ACC112 (cell line): ENCODE measurements around the gene GCG.

Source experiments
- H2AFZ ChIP-seq: fragments of 200-600 bp; sonication (generic); one replicate; pipeline ENCODE4 v1.6.0; 2017; ENCODE audit warnings: antibody characterized with exemption, low read length; ENCODE audit not compliant: unreplicated experiment
- H3K27ac ChIP-seq: fragments of 200-600 bp; sonication (generic); 2 replicates; pipeline ENCODE4 v1.5.1; 2014; ENCODE audit warnings: low read depth, mild to moderate bottlenecking, antibody characterized with exemption, low read length, moderate library complexity
- H3K27me3 ChIP-seq: fragments of 200-600 bp; sonication (generic); 2 replicates; pipeline ENCODE4 v1.6.1; 2014; ENCODE audit warnings: mild to moderate bottlenecking, antibody characterized with exemption, low read length, moderate library complexity, mixed read lengths; ENCODE audit not compliant: insufficient read depth
- H3K36me3 ChIP-seq: fragments of 200-600 bp; sonication (generic); 2 replicates; pipeline ENCODE4 v1.6.1; 2016; ENCODE audit warnings: mild to moderate bottlenecking, antibody characterized with exemption, low read length, moderate library complexity, mixed read lengths; ENCODE audit not compliant: insufficient read depth
- H3K4me1 ChIP-seq: fragments of 200-600 bp; sonication (generic); one replicate; pipeline ENCODE4 v1.6.1; 2016; ENCODE audit warnings: low read length, mixed read lengths; ENCODE audit not compliant: insufficient read depth, unreplicated experiment, control insufficient read depth
- H3K4me3 ChIP-seq: fragments of 200-600 bp; sonication (generic); 2 replicates; pipeline ENCODE4 v1.5.1; 2014; ENCODE audit warnings: mild to moderate bottlenecking, low read depth, low read length
- H3K79me2 ChIP-seq: fragments of 200-600 bp; sonication (generic); one replicate; pipeline ENCODE4 v1.6.0; 2016; ENCODE audit warnings: low read length; ENCODE audit not compliant: control insufficient read depth, unreplicated experiment, insufficient read depth

Gene GCG

DNA sequence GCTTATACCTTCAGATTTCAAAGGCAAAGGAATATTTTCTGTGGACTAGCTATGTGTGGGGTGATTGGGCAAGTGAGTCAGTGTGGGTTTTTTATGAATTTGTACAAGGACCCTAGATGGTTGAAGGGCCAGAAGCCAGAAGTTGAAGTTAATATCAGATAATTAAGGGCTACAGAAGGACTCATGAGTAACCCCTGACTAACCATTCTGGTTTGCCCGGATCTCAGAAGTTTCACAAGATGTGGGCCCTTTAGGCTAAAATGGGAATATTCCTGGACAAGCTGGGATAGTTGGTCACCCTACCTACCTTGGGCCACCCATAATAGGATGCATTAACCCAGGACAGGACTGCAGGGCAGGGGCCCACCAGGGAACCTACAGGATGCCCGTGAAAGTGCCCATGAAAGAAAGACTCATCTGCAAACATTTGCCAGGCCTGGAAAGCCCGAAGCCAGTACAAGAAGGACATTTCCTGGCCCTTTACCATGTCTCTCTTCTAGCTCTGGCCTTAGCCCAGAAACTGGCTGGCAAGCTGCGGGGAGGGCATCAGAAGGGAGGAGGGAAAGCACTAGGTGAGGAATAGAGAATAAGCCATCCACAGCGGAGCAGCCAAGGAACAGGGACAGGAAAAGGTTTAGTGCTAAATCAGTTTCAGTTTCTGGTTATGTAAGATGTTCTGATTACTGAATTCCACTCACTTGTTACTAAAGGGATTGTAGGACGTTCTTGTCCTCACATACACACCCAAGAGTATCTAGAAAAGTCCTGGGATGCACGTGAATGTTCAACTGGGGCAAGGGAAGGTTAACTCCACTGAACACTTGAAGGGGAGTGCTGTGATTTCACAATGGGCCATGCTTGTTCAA lies 33.6 kb downstream of the GCG start:
- peak overlapping the region; percentile 91 for H3K27ac ChIP-seq

DNA sequence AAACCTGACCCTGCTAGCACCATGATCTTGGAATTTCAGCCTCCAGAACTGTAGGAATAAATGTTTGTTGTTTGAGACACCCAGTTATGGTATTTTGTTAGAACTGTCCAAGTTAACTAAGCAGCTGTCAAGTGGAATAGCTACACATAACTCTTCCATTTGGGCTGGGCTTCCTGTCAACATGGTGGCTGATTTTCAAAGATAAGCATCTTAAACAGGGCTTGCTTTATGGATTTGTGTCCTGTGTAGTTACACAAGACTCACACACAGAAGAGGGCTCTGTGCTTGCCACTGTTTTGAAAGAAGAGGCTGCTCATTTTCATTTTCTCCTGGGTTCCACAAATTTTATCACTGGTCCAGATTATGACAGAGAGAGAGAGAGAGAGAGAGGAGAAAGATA lies 35.7 kb downstream of the GCG start:
- H3K4me3 ChIP-seq: no peak overlapping the region
- no peak overlapping the region for H3K27ac ChIP-seq
- H3K36me3 ChIP-seq: 0 out of 2 replicates have a peak, but pooled peaks cover 9% of the 10 kb centered on the region
- H3K79me2 ChIP-seq: no peaks in the 10 kb centered on the region
- H3K27me3 ChIP-seq: no peaks in the 10 kb centered on the region
- H3K4me1 ChIP-seq: peaks cover 55% of the 10 kb centered on the region
- no peak overlapping the region for H2AFZ ChIP-seq

More for the DNA sequence above, 33.6 kb downstream of the GCG start:
- Histone ChIP-seq H2AFZ (peak overlapping the region; percentile 82), H3K36me3 (0 out of 2 replicates have a peak, but pooled peaks cover 9% of the 10 kb centered on the region), H3K27me3 (no peaks in the 10 kb centered on the region), H3K79me2 (no peaks in the 10 kb centered on the region), H3K4me3 (peak overlapping the region; percentile 41; the same call in 1 of the 2 replicates), H3K4me1 (peaks cover 40% of the 10 kb centered on the region)

DNA sequence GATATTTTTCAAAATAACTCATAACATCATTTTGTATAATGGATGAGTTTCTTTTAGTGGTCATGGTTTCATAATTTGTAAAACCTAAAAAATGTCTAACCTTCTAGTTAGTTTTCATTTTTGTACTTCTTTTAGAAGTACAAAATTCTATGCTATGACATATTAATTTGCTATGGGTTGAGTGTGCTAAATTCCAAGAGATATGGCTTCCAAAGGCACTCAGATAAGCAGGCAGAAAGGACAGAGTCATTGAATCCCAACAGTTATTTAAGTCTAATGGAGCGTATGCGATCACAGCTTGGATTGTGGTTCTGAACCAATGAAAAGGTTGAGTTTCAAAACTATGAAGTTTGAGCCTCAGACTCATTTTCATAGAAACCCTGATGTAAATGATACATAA lies 37.0 kb downstream of the GCG start:
- H3K36me3 ChIP-seq: 0 out of 2 replicates have a peak, but pooled peaks cover 9% of the 10 kb centered on the region
- H2AFZ ChIP-seq: no peak overlapping the region
- no peaks in the 10 kb centered on the region for H3K27me3 ChIP-seq
- H3K4me1 ChIP-seq: peaks cover 55% of the 10 kb centered on the region
- no peaks in the 10 kb centered on the region for H3K79me2 ChIP-seq
- no peak overlapping the region for H3K4me3 ChIP-seq
- peak overlapping the region; percentile 24; the same call in 1 of the 2 replicates for H3K27ac ChIP-seq

DNA sequence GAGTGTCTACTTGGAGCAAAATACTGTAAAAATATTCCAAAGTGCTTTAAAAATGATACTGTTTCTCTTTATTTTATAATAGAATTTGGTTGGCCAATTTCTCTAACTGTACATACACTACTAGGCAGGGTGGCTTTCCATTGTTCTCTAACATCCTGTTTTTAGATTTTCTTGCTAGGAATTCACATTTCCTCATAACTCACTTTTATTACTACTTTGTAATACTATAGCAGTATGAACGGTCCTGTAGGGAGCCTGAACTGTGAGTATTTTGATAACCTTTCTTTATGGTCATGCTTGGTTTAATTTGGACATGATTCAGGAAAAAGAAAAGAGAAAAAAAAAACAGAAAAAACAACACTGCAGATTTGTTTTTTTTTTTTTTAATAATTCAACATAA lies 37.8 kb downstream of the GCG start:
- no peak overlapping the region for H2AFZ ChIP-seq
- 0 out of 2 replicates have a peak, but pooled peaks cover 9% of the 10 kb centered on the region for H3K36me3 ChIP-seq
- H3K27ac ChIP-seq: peak overlapping the region; percentile 73
- H3K27me3 ChIP-seq: no peaks in the 10 kb centered on the region
- H3K4me3 ChIP-seq: no peak overlapping the region
- H3K4me1 ChIP-seq: peaks cover 52% of the 10 kb centered on the region
- no peaks in the 10 kb centered on the region for H3K79me2 ChIP-seq

DNA sequence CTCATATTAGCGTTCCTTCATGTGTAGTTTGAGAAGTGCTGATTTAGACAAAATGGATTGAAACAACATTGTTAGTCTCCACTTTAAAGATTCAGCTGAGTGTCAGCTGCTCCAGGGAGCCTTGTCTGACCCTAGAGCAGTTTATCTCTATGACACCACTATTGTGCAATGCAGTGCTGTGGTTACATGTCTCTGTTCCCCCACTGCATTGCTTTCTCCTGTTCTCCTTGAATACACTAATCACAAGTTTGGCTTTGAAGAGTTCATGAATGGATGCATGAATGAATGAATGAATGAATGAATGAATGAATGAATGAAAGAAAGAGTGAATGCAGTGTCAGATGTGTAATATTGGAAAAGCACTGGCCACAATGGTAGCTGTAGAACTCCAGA lies 38.3 kb downstream of the GCG start:
- Histone ChIP-seq H3K79me2 (no peaks in the 10 kb centered on the region), H2AFZ (no peak overlapping the region), H3K4me3 (peak overlapping the region; percentile 40; the same call in 1 of the 2 replicates), H3K36me3 (0 out of 2 replicates have a peak, but pooled peaks cover 9% of the 10 kb centered on the region), H3K27me3 (no peaks in the 10 kb centered on the region), H3K27ac (peak overlapping the region; percentile 73), H3K4me1 (peaks cover 48% of the 10 kb centered on the region)

DNA sequence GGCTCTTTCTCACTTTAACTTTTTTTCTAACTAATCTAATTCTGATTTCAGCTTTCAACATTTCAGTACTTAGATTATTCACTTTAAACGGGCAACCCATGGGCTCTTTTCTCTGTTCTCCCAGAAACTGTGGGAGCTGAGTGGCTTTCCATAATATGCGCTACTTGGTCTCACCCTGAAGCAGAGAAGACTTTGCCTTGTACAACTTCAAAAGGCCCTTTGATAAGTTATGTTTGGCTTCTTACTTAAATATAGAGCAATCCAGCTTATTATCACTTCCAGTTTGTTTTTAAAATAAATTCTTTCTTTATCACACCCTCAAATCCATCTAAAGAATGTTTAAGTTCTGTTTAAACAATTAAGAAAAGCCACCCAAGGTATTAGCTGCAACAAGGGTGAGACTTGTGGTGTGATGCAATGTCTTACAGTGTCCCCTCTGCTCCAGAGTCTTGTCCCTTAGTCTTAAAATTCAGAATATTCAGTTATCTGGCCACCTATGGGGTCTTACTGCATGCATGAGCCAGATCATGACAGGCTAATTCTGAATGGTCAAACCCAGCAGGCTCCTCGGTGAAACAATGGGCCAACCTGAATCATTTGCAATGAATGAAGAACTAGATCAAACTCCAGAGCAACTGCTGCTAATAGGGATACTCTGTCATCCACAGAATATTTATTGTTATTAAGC lies 38.8 kb downstream of the GCG start:
- H3K4me1 ChIP-seq: peaks cover 42% of the 10 kb centered on the region
- no peaks in the 10 kb centered on the region for H3K27me3 ChIP-seq
- 0 out of 2 replicates have a peak, but pooled peaks cover 9% of the 10 kb centered on the region for H3K36me3 ChIP-seq
- no peak overlapping the region for H2AFZ ChIP-seq
- H3K79me2 ChIP-seq: no peaks in the 10 kb centered on the region
- H3K4me3 ChIP-seq: peak overlapping the region; percentile 16; the same call in 1 of the 2 replicates
- peak overlapping the region; percentile 34; the same call in 1 of the 2 replicates for H3K27ac ChIP-seq

DNA sequence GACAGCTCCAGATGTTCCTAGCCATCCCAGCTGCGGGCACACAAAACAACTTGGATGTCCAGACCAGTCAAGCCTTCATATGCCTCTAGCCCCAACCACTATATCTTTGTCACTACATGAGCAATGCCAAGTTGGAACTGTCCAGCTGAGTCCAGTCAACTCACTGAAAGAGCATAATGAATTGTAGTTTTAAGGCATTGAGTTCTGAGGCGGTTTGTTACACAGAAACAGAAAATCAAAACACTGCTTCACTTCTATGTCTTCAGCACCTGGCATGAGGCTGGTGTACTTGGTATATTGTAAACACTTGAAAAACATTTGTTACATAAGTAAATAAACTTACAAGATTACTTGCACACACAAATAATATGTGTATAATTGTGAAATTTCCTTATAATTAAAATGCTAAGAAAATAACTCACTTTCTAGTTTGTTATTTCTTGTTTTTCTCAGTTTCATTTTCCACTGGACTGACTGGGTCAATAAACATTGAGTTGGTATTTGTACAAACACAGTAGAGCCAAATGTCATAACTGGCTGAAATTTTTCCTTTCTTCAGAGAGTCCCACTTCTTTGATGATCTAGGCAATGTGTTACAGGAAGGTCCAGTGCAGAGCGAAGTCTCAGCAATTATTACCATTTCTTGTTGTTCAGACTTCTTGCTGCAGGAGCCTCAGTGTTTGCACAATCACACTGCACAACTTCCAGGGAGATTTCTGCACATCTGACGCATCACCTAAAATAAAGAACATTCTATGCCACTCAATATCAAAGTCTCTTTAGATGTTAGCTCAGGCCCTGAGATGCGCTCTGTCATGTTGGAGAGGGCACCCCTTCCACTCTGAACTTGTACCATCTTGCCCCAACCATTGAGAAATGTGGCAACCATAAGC lies 39.8 kb downstream of the GCG start:
- Histone ChIP-seq H2AFZ (no peak overlapping the region), H3K4me1 (peaks cover 39% of the 10 kb centered on the region), H3K36me3 (0 out of 2 replicates have a peak, but pooled peaks cover 9% of the 10 kb centered on the region)

DNA sequence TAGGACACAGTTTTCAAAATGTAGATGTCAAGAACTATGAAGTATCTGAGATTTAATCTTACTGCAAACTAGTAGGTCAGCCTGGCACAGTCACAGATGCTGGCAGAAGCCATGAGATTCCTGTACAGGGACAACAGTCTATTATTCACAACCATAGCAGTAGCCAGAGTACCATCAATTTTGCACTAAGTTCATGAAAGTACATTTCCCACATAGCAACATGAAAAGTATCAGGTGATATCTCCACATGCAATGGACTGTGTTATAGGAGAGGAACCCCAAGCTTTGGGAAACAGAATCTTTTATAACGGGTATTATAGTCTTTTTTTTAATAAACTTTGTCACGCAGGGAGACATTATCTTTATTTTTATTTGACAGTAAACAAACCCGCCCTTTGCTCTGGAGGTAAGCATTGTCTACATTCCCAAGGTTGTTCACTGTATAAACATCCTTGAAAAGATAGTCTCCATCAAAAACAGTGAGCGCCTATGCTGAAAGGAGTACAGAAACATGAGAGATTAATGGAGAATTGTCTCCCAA lies 44.6 kb downstream of the GCG start:
- Histone ChIP-seq H3K79me2 (no peaks in the 10 kb centered on the region), H2AFZ (no peak overlapping the region), H3K36me3 (no peaks in the 10 kb centered on the region), H3K27ac (no peak overlapping the region), H3K4me1 (peaks cover 19% of the 10 kb centered on the region), H3K27me3 (no peaks in the 10 kb centered on the region), H3K4me3 (no peak overlapping the region)

More for the DNA sequence above, 39.8 kb downstream of the GCG start:
- no peaks in the 10 kb centered on the region for H3K27me3 ChIP-seq
- H3K27ac ChIP-seq: no peak overlapping the region
- H3K79me2 ChIP-seq: no peaks in the 10 kb centered on the region
- no peak overlapping the region for H3K4me3 ChIP-seq

DNA sequence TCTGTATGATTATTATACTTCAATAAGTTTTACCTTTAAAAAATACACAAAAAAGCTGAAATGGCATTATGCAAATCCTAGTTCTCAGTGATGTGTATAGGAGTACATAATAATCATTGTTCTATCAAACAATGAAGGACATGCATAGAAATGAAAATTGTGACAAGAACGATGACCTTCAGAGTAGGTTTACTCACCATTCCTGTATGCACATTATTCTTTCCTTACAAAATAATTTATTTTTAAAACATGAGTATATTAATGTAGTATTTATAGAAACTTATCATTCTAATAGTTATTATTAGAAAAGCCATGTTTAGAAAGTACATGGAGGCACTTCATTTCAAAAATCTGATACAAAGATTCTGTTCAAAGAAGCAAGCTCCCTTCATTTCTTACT lies 45.3 kb downstream of the GCG start:
- H3K79me2 ChIP-seq: no peaks in the 10 kb centered on the region
- H3K4me1 ChIP-seq: peaks cover 14% of the 10 kb centered on the region
- H3K36me3 ChIP-seq: no peaks in the 10 kb centered on the region

DNA sequence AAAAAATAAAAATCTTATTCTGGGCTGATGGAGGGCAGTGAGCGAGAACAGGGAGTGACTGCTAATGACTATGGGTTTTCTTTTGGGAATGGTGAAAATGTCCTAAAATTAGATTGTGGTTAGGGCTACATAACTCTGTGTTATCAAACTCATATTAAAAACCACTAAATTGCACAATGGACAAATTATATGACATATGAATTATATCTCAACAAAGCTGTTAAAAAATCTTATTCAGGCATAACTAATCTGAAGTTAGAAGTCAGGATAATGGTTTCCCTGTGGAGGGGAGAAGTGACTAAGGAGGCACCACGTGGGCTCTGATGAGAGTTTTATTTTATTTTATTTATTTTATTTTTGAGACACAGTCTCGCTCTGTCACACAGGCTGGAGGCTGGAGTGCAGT lies 45.9 kb downstream of the GCG start:
- no peaks in the 10 kb centered on the region for H3K79me2 ChIP-seq
- H2AFZ ChIP-seq: no peak overlapping the region
- H3K27ac ChIP-seq: no peak overlapping the region
- H3K4me3 ChIP-seq: no peak overlapping the region
- peaks cover 14% of the 10 kb centered on the region for H3K4me1 ChIP-seq
- H3K27me3 ChIP-seq: no peaks in the 10 kb centered on the region
- no peaks in the 10 kb centered on the region for H3K36me3 ChIP-seq

More for the DNA sequence above, 45.3 kb downstream of the GCG start:
- no peak overlapping the region for H3K4me3 ChIP-seq
- H2AFZ ChIP-seq: no peak overlapping the region
- H3K27me3 ChIP-seq: no peaks in the 10 kb centered on the region
- H3K27ac ChIP-seq: no peak overlapping the region
